Measurements from ENCODE around the gene TUBB. TPM values are rescaled to one million over a fixed set of nuclear protein-coding genes. Genes with fewer than 3 reads are reported as not detected.
"Not testable (repeated sequence)": the region's sequence is repeated elsewhere in the genome, so short reads cannot be mapped to it uniquely, and the experiment has no call there.

Gene TUBB
- total and polyA plus RNA-seq, 8 donors: 409 to 1,665 (median 1,126) TPM

GRCh38 chr6:30714263-30714662 is 5.9 kb upstream of the TUBB start:
- no peak for ATAC-seq

GRCh38 chr6:30716879-30717128 is 3.3 kb upstream of the TUBB start:
- H3K4me1 ChIP-seq: peaks cover 22 to 40% of the 10 kb centered on the region in 2 donors
- ATAC-seq: no peak
- peak overlapping the region; percentile 87 to 93 for H3K27ac ChIP-seq
- H3K4me3 ChIP-seq: peak overlapping the region; percentile 67 to 70
- no peak for DNase-seq
- H3K9me3 ChIP-seq: no peaks in the 10 kb centered on the region
- intact Hi-C loops (cut with DNase I): no loop called here
- no peak for TF ChIP-seq CTCF (IDR thresholded peaks at IDR 0.05)
- H3K36me3 ChIP-seq: peaks cover 0 to 33% of the 10 kb centered on the region in 2 donors
- H3K27me3 ChIP-seq: no peaks in the 10 kb centered on the region

More at GRCh38 chr6:30714263-30714662, 5.9 kb upstream of the TUBB start:
- DNase-seq: no peak
- intact Hi-C loops (cut with DNase I): no loop called here
- no peak overlapping the region for H3K4me3 ChIP-seq
- H3K27ac ChIP-seq: no peak overlapping the region
- H3K4me1 ChIP-seq: peaks cover 20 to 32% of the 10 kb centered on the region in 2 donors
- no peak for TF ChIP-seq CTCF (IDR thresholded peaks at IDR 0.05)
- H3K27me3 ChIP-seq: no peaks in the 10 kb centered on the region
- no peaks in the 10 kb centered on the region for H3K9me3 ChIP-seq
- peaks cover 0 to 56% of the 10 kb centered on the region in 2 donors for H3K36me3 ChIP-seq

- Histone ChIP-seq H3K27me3 (no peaks in the 10 kb centered on the region), H3K36me3 (peaks cover 0 to 33% of the 10 kb centered on the region in 2 donors), H3K9me3 (no peaks in the 10 kb centered on the region), H3K4me3 (peak within 1 kb of the TSS; percentile 67 to 70), H3K4me1 (peaks cover 27 to 45% of the 10 kb centered on the region in 2 donors), H3K27ac (peak within 1 kb of the TSS; percentile 93 to 94)
- intact Hi-C loops (cut with DNase I): no loop called here
- peak; percentile 29 to 82 for TF ChIP-seq CTCF (IDR thresholded peaks at IDR 0.05)
- peak; percentile 80 for ATAC-seq
- DNase-seq: peak; percentile 99 to 100 (median 100)
Observed at GRCh38 chr6:30717129-30717844, 2.9 kb upstream of the TUBB start, which contains the start of gene MDC1. Gene MDC1 (minus strand): TSS chr6:30717281. CDS start chr6:30715175, 2,106 bp downstream.

GRCh38 chr6:30717845-30718720 is 2.1 kb upstream of the TUBB start:
- H3K27me3 ChIP-seq; intact Hi-C loops (cut with DNase I); ATAC-seq; DNase-seq; H3K9me3 ChIP-seq: not testable (repeated sequence)
- Histone ChIP-seq H3K4me3 (peak overlapping the region; percentile 4 to 67), H3K4me1 (peaks cover 33 to 53% of the 10 kb centered on the region in 2 donors), H3K36me3 (peaks cover 3 to 33% of the 10 kb centered on the region in 2 donors), H3K27ac (peak overlapping the region; percentile 94)
- peak in 1 of 2 donors; percentile 2 for TF ChIP-seq CTCF (IDR thresholded peaks at IDR 0.05)

GRCh38 chr6:30719356-30719755 is 796 bp upstream of the TUBB start:
- Histone ChIP-seq H3K36me3 (peaks cover 8 to 33% of the 10 kb centered on the region in 2 donors), H3K4me3 (peak overlapping the region; percentile 80), H3K4me1 (peaks cover 33 to 66% of the 10 kb centered on the region in 2 donors), H3K27me3 (no peaks in the 10 kb centered on the region), H3K27ac (peak overlapping the region; percentile 94), H3K9me3 (no peaks in the 10 kb centered on the region)
- intact Hi-C loops (cut with DNase I): no loop called here
- ATAC-seq (no peak), DNase-seq (peak in 1 of 4 donors; percentile 20)
- TF ChIP-seq CTCF (IDR thresholded peaks at IDR 0.05): no peak
